ENCODE measurements around the gene GCFC2.

DNA sequence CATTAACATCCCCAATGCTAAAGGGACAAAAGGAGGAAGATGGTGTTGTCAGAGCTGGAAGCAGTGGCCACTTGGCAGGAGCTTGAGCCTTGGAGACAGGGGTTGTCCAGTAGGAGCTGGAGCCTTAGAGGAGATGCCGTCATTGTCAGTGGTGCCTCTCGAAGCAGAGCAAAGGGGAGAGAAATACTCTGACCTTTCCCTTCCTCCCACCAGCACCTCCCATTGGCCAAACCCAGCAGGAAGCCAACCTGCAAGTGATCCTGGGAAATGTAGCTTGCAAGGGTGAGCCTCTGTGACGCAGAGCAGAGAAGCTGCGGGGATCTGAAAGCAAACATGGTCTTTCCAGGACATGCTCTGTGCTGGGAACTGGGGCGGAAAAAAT, 97.9 kb downstream of the GCFC2 start:
- TF ChIP-seq, protein P1, sequence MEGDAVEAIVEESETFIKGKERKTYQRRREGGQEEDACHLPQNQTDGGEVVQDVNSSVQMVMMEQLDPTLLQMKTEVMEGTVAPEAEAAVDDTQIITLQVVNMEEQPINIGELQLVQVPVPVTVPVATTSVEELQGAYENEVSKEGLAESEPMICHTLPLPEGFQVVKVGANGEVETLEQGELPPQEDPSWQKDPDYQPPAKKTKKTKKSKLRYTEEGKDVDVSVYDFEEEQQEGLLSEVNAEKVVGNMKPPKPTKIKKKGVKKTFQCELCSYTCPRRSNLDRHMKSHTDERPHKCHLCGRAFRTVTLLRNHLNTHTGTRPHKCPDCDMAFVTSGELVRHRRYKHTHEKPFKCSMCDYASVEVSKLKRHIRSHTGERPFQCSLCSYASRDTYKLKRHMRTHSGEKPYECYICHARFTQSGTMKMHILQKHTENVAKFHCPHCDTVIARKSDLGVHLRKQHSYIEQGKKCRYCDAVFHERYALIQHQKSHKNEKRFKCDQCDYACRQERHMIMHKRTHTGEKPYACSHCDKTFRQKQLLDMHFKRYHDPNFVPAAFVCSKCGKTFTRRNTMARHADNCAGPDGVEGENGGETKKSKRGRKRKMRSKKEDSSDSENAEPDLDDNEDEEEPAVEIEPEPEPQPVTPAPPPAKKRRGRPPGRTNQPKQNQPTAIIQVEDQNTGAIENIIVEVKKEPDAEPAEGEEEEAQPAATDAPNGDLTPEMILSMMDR (IDR thresholded peaks at IDR 0.05), result no peak
- TF ChIP-seq POLR2A (IDR thresholded peaks at IDR 0.05), result no peak
